Neutrophil (primary cell): ENCODE measurements around the gene AKAP6.

Source experiments
- H3K27ac ChIP-seq: fragments of 200-600 bp; sonication (generic); 2 replicates; pipeline ENCODE4 v1.5.1; 2016; ENCODE audit warnings: mild to moderate bottlenecking, moderate library complexity
- H3K27me3 ChIP-seq: fragments of 200-600 bp; sonication (generic); 2 replicates; pipeline ENCODE4 v1.6.0; 2016; ENCODE audit warnings: mild to moderate bottlenecking
- H3K36me3 ChIP-seq: fragments of 200-600 bp; sonication (generic); 2 replicates; pipeline ENCODE4 v1.5.1; 2017
- H3K4me1 ChIP-seq, 2 experiments: fragments of 200-600 bp in 1 of 2; sonication (generic) in 1 of 2; 1 replicate in 1 of 2; 2 replicates in 1 of 2; pipeline versions ENCODE4 v1.5.1 to v1.6.1; 2013 to 2016; ENCODE audit warnings: low read depth in 1 of 2, low read length in 1 of 2, mild to moderate bottlenecking in 1 of 2, moderate library complexity in 1 of 2; ENCODE audit not compliant: control insufficient read depth in 1 of 2, insufficient read depth in 1 of 2
- H3K4me3 ChIP-seq, 2 experiments: fragments of 200-600 bp in 1 of 2; sonication (generic) in 1 of 2; 1 replicate in 1 of 2; 2 replicates in 1 of 2; pipeline ENCODE4 v1.5.1; 2013 to 2016; ENCODE audit warnings: low read depth in 1 of 2, low read length in 1 of 2, mild to moderate bottlenecking in 1 of 2, moderate library complexity in 1 of 2
- H3K9me3 ChIP-seq: fragments of 200-600 bp; sonication (generic); 2 replicates; pipeline ENCODE4 v1.5.1; 2016
- CTCF ChIP-seq: fragments of 200-600 bp; sonication (generic); IDR thresholded peaks from 2 replicates; pipeline ENCODE4 v1.5.1; 2016; ENCODE audit warnings: antibody characterized with exemption

AKAP6 gene

GRCh38 chr14:32375663-32376062 is 46.6 kb downstream of the AKAP6 start:
- H3K4me1 ChIP-seq, result no peaks in the 10 kb centered on the region
- H3K27me3 ChIP-seq, result no peaks in the 10 kb centered on the region
- no peaks in the 10 kb centered on the region for H3K36me3 ChIP-seq
- no peak overlapping the region for H3K4me3 ChIP-seq
- no peaks in the 10 kb centered on the region for H3K9me3 ChIP-seq
- no peak for TF ChIP-seq CTCF
- H3K27ac ChIP-seq, result no peak overlapping the region

- H3K36me3 ChIP-seq, result no peaks in the 10 kb centered on the region
- no peak overlapping the region for H3K4me3 ChIP-seq
- no peaks in the 10 kb centered on the region for H3K27me3 ChIP-seq
- no peak for TF ChIP-seq CTCF
- H3K27ac ChIP-seq, result no peak overlapping the region
- H3K4me1 ChIP-seq, result no peaks in the 10 kb centered on the region
- no peaks in the 10 kb centered on the region for H3K9me3 ChIP-seq
These were observed 48.0 kb downstream of the AKAP6 start for GRCh38 chr14:32377046-32377646.

DNA sequence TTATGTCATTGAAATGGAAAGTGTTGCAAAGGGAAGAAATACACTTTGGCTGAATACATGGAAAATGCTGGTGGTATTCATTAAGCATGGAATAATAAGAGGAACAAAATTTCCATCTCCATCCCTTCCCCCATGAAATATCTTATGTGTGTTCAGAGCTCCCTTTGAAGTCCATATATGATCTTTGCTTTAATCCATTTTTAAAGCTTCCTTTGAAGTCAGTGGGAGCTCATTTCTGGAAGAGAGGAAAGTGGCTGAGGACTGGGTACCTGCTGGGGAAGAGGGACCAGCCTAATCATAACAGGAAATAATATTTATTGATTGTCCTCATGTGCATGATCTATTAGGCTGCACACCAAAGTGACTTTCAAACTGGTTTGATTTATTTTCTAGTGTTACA is 49.2 kb downstream of the AKAP6 start:
- no peak for TF ChIP-seq CTCF
- no peaks in the 10 kb centered on the region for H3K27me3 ChIP-seq
- no peaks in the 10 kb centered on the region for H3K4me1 ChIP-seq
- no peak overlapping the region for H3K4me3 ChIP-seq
- no peaks in the 10 kb centered on the region for H3K9me3 ChIP-seq
- H3K36me3 ChIP-seq, result no peaks in the 10 kb centered on the region
- H3K27ac ChIP-seq, result no peak overlapping the region

- H3K4me3 ChIP-seq, result no peak overlapping the region
- H3K36me3 ChIP-seq, result no peaks in the 10 kb centered on the region
- H3K4me1 ChIP-seq, result no peaks in the 10 kb centered on the region
- no peak for TF ChIP-seq CTCF
- H3K9me3 ChIP-seq, result no peaks in the 10 kb centered on the region
- no peaks in the 10 kb centered on the region for H3K27me3 ChIP-seq
- H3K27ac ChIP-seq, result no peak overlapping the region
These were observed 50.3 kb downstream of the AKAP6 start for GRCh38 chr14:32379447-32379846.

GRCh38 chr14:32381869-32382268 is 52.8 kb downstream of the AKAP6 start:
- Histone ChIP-seq H3K4me1 (no peaks in the 10 kb centered on the region), H3K27ac (no peak overlapping the region), H3K4me3 (no peak overlapping the region), H3K9me3 (no peaks in the 10 kb centered on the region), H3K27me3 (no peaks in the 10 kb centered on the region), H3K36me3 (no peaks in the 10 kb centered on the region)
- TF ChIP-seq CTCF, result no peak

DNA sequence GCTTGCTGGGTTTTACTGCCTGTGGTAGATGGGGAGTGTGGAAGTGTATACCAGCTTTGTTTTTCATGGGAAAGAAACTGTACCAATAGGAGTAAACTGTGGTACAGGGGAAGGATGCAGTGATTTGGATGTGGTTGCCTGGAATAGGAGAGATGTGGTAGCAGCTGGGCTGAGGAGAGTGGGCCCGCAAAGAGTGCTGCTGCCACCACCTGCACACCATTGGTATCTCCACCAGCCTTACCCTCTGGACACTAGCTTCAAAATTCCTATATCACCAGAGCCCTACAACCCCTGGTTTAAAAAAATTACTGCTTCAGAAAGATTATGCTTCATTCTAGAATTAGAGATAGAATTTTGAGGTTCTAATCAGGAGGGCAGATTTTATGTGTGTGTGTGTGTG is 53.6 kb downstream of the AKAP6 start:
- TF ChIP-seq CTCF, result no peak
- H3K36me3 ChIP-seq, result no peaks in the 10 kb centered on the region

More for the DNA sequence above, 53.6 kb downstream of the AKAP6 start:
- Histone ChIP-seq H3K4me1 (no peaks in the 10 kb centered on the region), H3K27me3 (no peaks in the 10 kb centered on the region), H3K9me3 (no peaks in the 10 kb centered on the region), H3K27ac (no peak overlapping the region), H3K4me3 (no peak overlapping the region)
